Mucosa of descending colon (tissue), 3 donors: Measurements from ENCODE around the gene KCTD20. TPM values are rescaled to one million over a fixed set of nuclear protein-coding genes. Genes with fewer than 3 reads are reported as not detected.

Source experiments
- ATAC-seq: fragments of 200-7000 bp; cut with Tn5 transposase; one replicate; pipeline ENCODE4 v1.9.1; 2020; ENCODE audit warnings: mild to moderate bottlenecking, moderate library complexity
- DNase-seq, 3 donors: peaks; one replicate each; pipeline ENCODE4 v3.0.0-alpha.2; 2020
- H3K36me3 ChIP-seq: fragments of 200-600 bp; one replicate; pipeline ENCODE4 v1.8.0; 2021; ENCODE audit warnings: low read depth, mild to moderate bottlenecking
- H3K4me1 ChIP-seq: fragments of 200-600 bp; one replicate; pipeline ENCODE4 v1.8.0; 2021; ENCODE audit warnings: low read depth, mild to moderate bottlenecking
- H3K4me3 ChIP-seq: fragments of 200-600 bp; one replicate; pipeline ENCODE4 v1.8.0; 2021; ENCODE audit warnings: mild to moderate bottlenecking
- H3K9me3 ChIP-seq: fragments of 200-600 bp; one replicate; pipeline ENCODE4 v1.8.0; 2021; ENCODE audit warnings: mild to moderate bottlenecking
- CTCF ChIP-seq: fragments of 200-600 bp; IDR thresholded peaks from one replicate; pipeline ENCODE4 v1.8.0; 2022; ENCODE audit warnings: antibody characterized with exemption, mild to moderate bottlenecking
- intact Hi-C, 2 donors: fragments of 100-400 bp; cut with DNase I in 1 of 2; cut with micrococcal nuclease in 1 of 2; formaldehyde crosslinking; loops; one replicate each; pipeline versions ENCODE4 v1.11.0 to v1.11.1; 2022; cut with DNase I, micrococcal nuclease
- total RNA-seq, 3 donors: library from RNA; stranded (reverse); fragmentation: NEBNext Ultra II Directional in 2 of 3; extraction: Animal tissue kit (Norgen Biotek cat#: 25700) in 2 of 3; gene quantifications; one replicate each; pipeline versions ENCODE4 v1.2.1 to v1.2.4, GENCODE V29; 2021 to 2023
- donor health status: DM: no; HTN: no; CAD: no; lungs with moderate emphysema.
- donor health status: DM: no; HTN: no; CAD: no.
- donor health status: DM: no; HTN: yes; CAD: no.

Gene KCTD20
- total RNA-seq, 3 donors from 2014 or later = 24.4 to 40.5 (median 28.0) TPM

DNA sequence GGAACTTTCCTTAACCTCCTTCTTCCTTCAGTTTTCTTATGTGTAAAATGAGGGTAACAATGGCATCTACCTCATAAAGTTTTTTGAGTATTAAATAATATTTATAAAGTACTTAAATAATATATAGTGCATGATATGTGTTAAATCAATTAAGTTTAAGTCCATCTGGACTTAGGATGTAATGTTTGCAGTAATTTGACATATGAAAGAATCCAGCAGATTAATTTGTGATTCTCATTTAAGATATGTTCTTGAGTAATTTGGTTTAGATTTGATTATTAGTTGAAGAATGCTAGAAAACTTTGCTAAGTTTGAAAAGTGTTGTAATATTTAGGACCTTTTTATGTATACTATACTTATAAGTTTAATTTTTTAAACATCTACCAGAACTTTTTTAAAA is 18.1 kb downstream of the KCTD20 start:
- no peak for ATAC-seq
- no peak overlapping the region for H3K4me3 ChIP-seq
- peaks cover 6% of the 10 kb centered on the region for H3K4me1 ChIP-seq
- no peak for TF ChIP-seq CTCF
- no peak for DNase-seq
- intact Hi-C loops = no loop called here
- H3K36me3 ChIP-seq = no peaks in the 10 kb centered on the region
- H3K9me3 ChIP-seq = no peaks in the 10 kb centered on the region

DNA sequence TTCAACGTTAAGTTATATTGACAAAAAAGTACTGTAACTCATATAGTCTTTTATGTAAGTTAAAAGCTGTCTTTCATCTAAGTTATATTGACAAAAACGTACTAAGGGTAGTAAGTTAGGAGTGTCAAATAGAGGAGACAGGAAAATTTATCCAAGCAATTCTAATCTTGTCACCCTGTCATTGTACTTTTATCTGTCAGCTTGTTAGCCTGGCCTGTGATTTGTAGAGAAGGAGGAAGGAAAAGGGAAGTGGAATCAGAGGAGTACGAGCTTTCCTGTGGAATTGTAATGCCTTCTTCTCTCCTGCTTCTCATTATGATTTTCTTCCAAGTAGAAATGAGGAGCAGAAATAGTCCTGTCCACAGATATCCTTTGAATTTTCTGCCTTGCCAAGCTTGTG is 18.8 kb downstream of the KCTD20 start:
- Histone ChIP-seq H3K4me3 (no peak overlapping the region), H3K4me1 (peaks cover 6% of the 10 kb centered on the region), H3K36me3 (no peaks in the 10 kb centered on the region), H3K9me3 (no peaks in the 10 kb centered on the region)
- intact Hi-C loops = no loop called here
- DNase-seq = no peak
- ATAC-seq = no peak
- no peak for TF ChIP-seq CTCF

GRCh38 chr6:36463676-36464075 is 20.9 kb downstream of the KCTD20 start:
- H3K4me1 ChIP-seq = peaks cover 6% of the 10 kb centered on the region
- intact Hi-C loops = no loop called here

GRCh38 chr6:36464233-36464632 is 21.4 kb downstream of the KCTD20 start:
- ATAC-seq = no peak
- DNase-seq = no peak
- H3K4me3 ChIP-seq = no peak overlapping the region
- H3K4me1 ChIP-seq = peaks cover 2% of the 10 kb centered on the region
- intact Hi-C loops = no loop called here
- TF ChIP-seq CTCF = no peak
- no peaks in the 10 kb centered on the region for H3K36me3 ChIP-seq
- no peaks in the 10 kb centered on the region for H3K9me3 ChIP-seq

More at GRCh38 chr6:36463676-36464075, 20.9 kb downstream of the KCTD20 start:
- no peak for TF ChIP-seq CTCF
- Histone ChIP-seq H3K9me3 (no peaks in the 10 kb centered on the region), H3K4me3 (no peak overlapping the region), H3K36me3 (no peaks in the 10 kb centered on the region)
- no peak for DNase-seq
- no peak for ATAC-seq

GRCh38 chr6:36467625-36468024 is 24.8 kb downstream of the KCTD20 start:
- intact Hi-C loops = no loop called here
- Histone ChIP-seq H3K36me3 (no peaks in the 10 kb centered on the region), H3K9me3 (no peaks in the 10 kb centered on the region), H3K4me1 (no peaks in the 10 kb centered on the region), H3K4me3 (no peak overlapping the region)
- no peak for DNase-seq
- no peak for TF ChIP-seq CTCF
- ATAC-seq = no peak

DNA sequence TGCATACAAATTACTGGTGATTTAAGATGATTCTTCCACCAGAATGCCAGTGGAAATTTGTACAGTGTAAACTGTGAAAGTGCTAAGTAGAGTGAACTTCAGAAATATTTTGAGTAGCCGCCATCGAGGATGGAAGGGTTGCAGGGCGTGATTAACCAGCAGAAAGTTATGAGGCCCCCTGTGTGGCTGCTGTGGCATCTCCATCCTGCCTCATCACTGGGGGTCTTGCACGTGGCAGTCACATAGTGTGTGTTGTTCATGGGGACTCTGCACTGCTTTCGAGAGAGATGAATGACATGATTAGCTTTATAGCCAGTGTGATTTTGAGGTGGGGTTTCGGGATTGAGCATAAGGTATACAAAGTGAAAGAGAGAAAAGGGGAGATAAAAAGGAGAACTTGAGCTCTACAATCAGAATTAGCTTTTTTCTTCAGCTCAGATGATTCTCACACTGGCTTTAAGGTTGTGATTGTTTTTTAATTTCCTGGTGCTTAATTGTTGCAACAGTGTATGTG is 26.4 kb downstream of the KCTD20 start:
- Histone ChIP-seq H3K36me3 (no peaks in the 10 kb centered on the region), H3K4me3 (no peak overlapping the region), H3K4me1 (no peaks in the 10 kb centered on the region), H3K9me3 (no peaks in the 10 kb centered on the region)
- intact Hi-C loops = no loop called here
- no peak for TF ChIP-seq CTCF
- ATAC-seq = no peak
- no peak for DNase-seq
